Right lung (tissue), 5 donors: Measurements from ENCODE around the gene POLDIP3. TPM values are rescaled to one million over a fixed set of nuclear protein-coding genes. Genes with fewer than 3 reads are reported as not detected.
"Not testable (repeated sequence)": the region's sequence is repeated elsewhere in the genome, so short reads cannot be mapped to it uniquely, and the experiment has no call there.

Experiments
- DNase-seq, 2 donors: peaks; one replicate each; pipeline ENCODE4 v3.0.0-alpha.2; 2013
- polyA plus RNA-seq, 5 donors: library from polyadenylated mRNA; unstranded; fragments of 120-200 nt; gene quantifications; one replicate each; pipeline versions ENCODE4 v1.2.1 to v1.2.3, GENCODE V29; 2013; ENCODE audit warnings: inconsistent platforms in 1 of 5, low replicate concordance in 1 of 5; ENCODE audit not compliant: insufficient read length in 5 of 5, insufficient read depth in 1 of 5

The POLDIP3 gene
- polyA plus RNA-seq, 5 donors: 106 to 116 (median 111) TPM

- DNase-seq: no peak
Observed at GRCh38 chr22:42623301-42623751, 8.6 kb upstream of the POLDIP3 start.

- DNase-seq: no peak
Observed at GRCh38 chr22:42622061-42622710, 7.5 kb upstream of the POLDIP3 start.

- DNase-seq: no peak
Observed at GRCh38 chr22:42621505-42622002, 6.9 kb upstream of the POLDIP3 start.

GRCh38 chr22:42620084-42620483 lies 5.4 kb upstream of the POLDIP3 start:
- no peak for DNase-seq

- no peak for DNase-seq
Observed at GRCh38 chr22:42619261-42620063, 4.8 kb upstream of the POLDIP3 start.

- DNase-seq: no peak
Observed at GRCh38 chr22:42617155-42617983, 2.7 kb upstream of the POLDIP3 start.

- DNase-seq: not testable (repeated sequence)
Observed at GRCh38 chr22:42615860-42616175, 1.1 kb upstream of the POLDIP3 start.

GRCh38 chr22:42615092-42615859 lies 593 bp upstream of the POLDIP3 start:
- peak; percentile 94 to 97 for DNase-seq

- DNase-seq: no peak
Observed at GRCh38 chr22:42613872-42614301, 796 bp downstream of the POLDIP3 start.

- DNase-seq: no peak
Observed at GRCh38 chr22:42612336-42612735, 2.3 kb downstream of the POLDIP3 start.

- DNase-seq: no peak
Observed at GRCh38 chr22:42611051-42611450, 3.6 kb downstream of the POLDIP3 start.

GRCh38 chr22:42610186-42610585 lies 4.5 kb downstream of the POLDIP3 start:
- peak; percentile 65 to 72 for DNase-seq

GRCh38 chr22:42608823-42609361 lies 5.8 kb downstream of the POLDIP3 start:
- no peak for DNase-seq

GRCh38 chr22:42608136-42608822 lies 6.4 kb downstream of the POLDIP3 start:
- peak; percentile 64 to 68 for DNase-seq

- DNase-seq: not testable (repeated sequence)
Observed at GRCh38 chr22:42607641-42608040, 7.0 kb downstream of the POLDIP3 start.

GRCh38 chr22:42604403-42604802 lies 10.3 kb downstream of the POLDIP3 start:
- DNase-seq: no peak

- no peak for DNase-seq
Observed at GRCh38 chr22:42603427-42603826, 11.3 kb downstream of the POLDIP3 start.

- DNase-seq: no peak
Observed at GRCh38 chr22:42602470-42602869, 12.2 kb downstream of the POLDIP3 start.

- no peak for DNase-seq
Observed at GRCh38 chr22:42601879-42602465, 12.7 kb downstream of the POLDIP3 start.
